ENCODE measurements around the gene IFNAR2.
A peak's percentile ranks its signal among the peaks of the same experiment; 100 is the strongest.

The IFNAR2 gene

DNA sequence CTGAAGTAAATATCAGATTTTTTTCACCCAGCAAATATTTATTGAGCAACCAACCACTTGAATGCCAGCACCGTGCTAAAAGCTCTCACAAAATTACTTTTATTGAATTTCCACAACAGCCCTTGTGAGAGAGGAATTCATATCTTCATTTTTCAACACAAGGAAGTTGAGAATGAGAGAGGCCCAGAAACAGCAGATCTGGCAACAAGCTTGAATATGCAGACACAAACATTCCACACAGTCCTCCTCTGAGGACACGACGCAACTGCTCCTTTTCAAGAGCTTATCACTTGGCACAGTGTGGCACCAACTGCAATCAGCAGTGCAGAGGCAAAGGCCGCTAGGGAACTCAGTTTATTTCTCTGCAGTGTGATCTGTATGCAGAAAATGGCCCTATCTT lies 32.2 kb upstream of the IFNAR2 start:
- H3K4me3 ChIP-seq (replicated peaks; ENCODE audit: low read depth, low read length): no peak overlapping the region
- TF ChIP-seq CTCF (IDR thresholded peaks at IDR 0.05; ENCODE audit: low read length, missing control alignments): no peak
- no peak for DNase-seq (ENCODE audit: low read depth)

DNA sequence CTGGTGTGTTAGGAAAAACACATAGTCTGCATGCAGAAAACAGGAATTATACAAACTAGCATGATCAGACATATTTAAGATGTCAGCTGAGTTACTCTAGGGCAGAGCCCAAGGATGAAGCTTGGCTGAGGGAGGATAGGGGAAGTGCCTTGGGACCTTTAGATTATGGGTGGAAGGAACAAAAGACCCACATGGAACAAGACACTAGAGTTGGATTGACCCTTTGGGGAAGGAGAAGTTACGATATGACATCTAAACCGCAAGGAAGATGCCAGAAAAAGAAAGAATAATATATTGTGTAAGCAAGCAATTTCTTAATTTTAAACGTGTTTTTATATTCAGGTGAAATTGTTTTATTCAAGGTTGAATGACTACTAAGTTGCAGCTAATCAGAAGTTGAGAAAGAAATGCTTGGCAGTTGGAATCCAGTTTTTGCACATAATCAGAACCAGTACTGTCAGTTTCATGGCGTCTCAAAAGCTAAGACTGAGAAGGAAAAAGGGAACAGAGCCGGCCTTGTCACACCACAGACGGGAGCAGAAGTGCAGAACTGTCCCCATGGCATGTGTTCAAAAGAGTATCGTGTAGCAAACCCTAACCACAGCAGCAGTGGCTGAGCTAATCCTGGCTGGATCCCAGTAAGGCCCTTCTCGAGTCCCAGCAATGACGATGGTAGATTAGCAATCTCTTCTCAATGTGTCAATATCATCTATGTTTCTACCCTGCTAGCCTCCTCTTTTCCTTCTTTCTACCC lies 31.2 kb upstream of the IFNAR2 start:
- DNase-seq (ENCODE audit: low read depth): peak; percentile 41
- H3K4me3 ChIP-seq (replicated peaks; ENCODE audit: low read depth, low read length): no peak overlapping the region
- TF ChIP-seq CTCF (IDR thresholded peaks at IDR 0.05; ENCODE audit: low read length, missing control alignments): no peak

DNA sequence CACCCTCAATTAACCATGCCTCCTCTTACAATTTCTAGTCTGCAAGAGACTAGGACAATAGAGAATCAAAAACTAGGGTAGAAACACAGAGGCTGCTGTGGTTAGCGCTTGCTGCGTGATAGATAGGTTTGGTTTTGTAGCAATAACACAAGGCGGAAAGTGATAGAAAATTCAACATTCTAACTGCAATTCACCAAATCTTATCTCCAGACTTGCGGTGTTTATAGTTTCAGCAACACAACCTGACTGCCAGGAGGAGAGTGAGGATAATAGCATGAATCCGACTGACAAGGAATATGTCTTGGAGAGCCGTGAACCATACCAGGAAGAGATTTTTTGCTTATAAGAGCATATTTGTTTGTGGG lies 30.7 kb upstream of the IFNAR2 start:
- DNase-seq (ENCODE audit: low read depth): no peak
- TF ChIP-seq CTCF (IDR thresholded peaks at IDR 0.05; ENCODE audit: low read length, missing control alignments): no peak
- no peak overlapping the region for H3K4me3 ChIP-seq (replicated peaks; ENCODE audit: low read depth, low read length)

- peak; percentile 80 for TF ChIP-seq CTCF (IDR thresholded peaks at IDR 0.05; ENCODE audit: low read length, missing control alignments)
- DNase-seq (ENCODE audit: low read depth): peak; percentile 96
- no peak overlapping the region for H3K4me3 ChIP-seq (replicated peaks; ENCODE audit: low read depth, low read length)
Observed at GRCh38 chr21:33199516-33200217, 30.1 kb upstream of the IFNAR2 start.

GRCh38 chr21:33201956-33202355 lies 27.8 kb upstream of the IFNAR2 start:
- no peak for DNase-seq (ENCODE audit: low read depth)
- no peak for TF ChIP-seq CTCF (IDR thresholded peaks at IDR 0.05; ENCODE audit: low read length, missing control alignments)
- no peak overlapping the region for H3K4me3 ChIP-seq (replicated peaks; ENCODE audit: low read depth, low read length)

GRCh38 chr21:33202464-33203363 lies 27.0 kb upstream of the IFNAR2 start:
- DNase-seq (ENCODE audit: low read depth): no peak
- no peak overlapping the region for H3K4me3 ChIP-seq (replicated peaks; ENCODE audit: low read depth, low read length)
- no peak for TF ChIP-seq CTCF (IDR thresholded peaks at IDR 0.05; ENCODE audit: low read length, missing control alignments)

Measured in fibroblast of pulmonary artery (primary cell).